Measurements from ENCODE around the gene CRIP2. TPM values are rescaled to one million over a fixed set of nuclear protein-coding genes. Genes with fewer than 3 reads are reported as not detected.
A peak's percentile ranks its signal among the peaks of the same experiment; 100 is the strongest.

Gene CRIP2
- total and polyA plus RNA-seq, 2 of the 13 experiments (the other 11 are each of a cell fraction or from before 2014, with no cell fraction given), result 31.6 to 37.9 TPM

- TF ChIP-seq MYPOP (CRISPR knock-in tag; IDR thresholded peaks at IDR 0.05), result peak; percentile 99
- TF ChIP-seq ZNF879 (CRISPR knock-in tag; IDR thresholded peaks at IDR 0.05), result no peak
- TF ChIP-seq CTCF (CRISPR knock-in tag; IDR thresholded peaks at IDR 0.05), result 0 out of 2 replicates have a peak, but pooled peaks have one; percentile 5
- TF ChIP-seq SP5 (CRISPR knock-in tag; IDR thresholded peaks at IDR 0.05; ENCODE audit: borderline replicate concordance, low read depth), result 0 out of 2 replicates have a peak, but pooled peaks have one; percentile 27
- no peak for TF ChIP-seq RELA (CRISPR knock-in tag; IDR thresholded peaks at IDR 0.05)
- no peak for TF ChIP-seq KDM3A (CRISPR knock-in tag; IDR thresholded peaks at IDR 0.05; ENCODE audit: low read depth)
- TF ChIP-seq SAP130 (CRISPR knock-in tag; IDR thresholded peaks at IDR 0.05; ENCODE audit: low read depth), result peak; percentile 28; the same call in 1 of the 2 replicates
- peak; percentile 60; the same call in 1 of the 2 replicates for TF ChIP-seq SP4 (CRISPR knock-in tag; IDR thresholded peaks at IDR 0.05)
- peak; percentile 42; the same call in 1 of the 3 replicates for TF ChIP-seq MXI1 (IDR thresholded peaks at IDR 0.05; ENCODE audit: borderline replicate concordance, low read depth, low read length)
- TF ChIP-seq MBNL3 (CRISPR knock-in tag; conservative IDR thresholded peaks at IDR 0.05), result no peak
- TF ChIP-seq ZNF629 (CRISPR knock-in tag; conservative IDR thresholded peaks at IDR 0.05), result no peak
- TF ChIP-seq RFX3 (CRISPR knock-in tag; IDR thresholded peaks at IDR 0.05), result 0 out of 2 replicates have a peak, but pooled peaks have one; percentile 31
- no peak for TF ChIP-seq ESRRA (CRISPR knock-in tag; IDR thresholded peaks at IDR 0.05; ENCODE audit: low read depth)
- no peak for TF ChIP-seq ZNF160 (CRISPR knock-in tag; IDR thresholded peaks at IDR 0.05)
- peak; percentile 5; the same call in 1 of the 2 replicates for TF ChIP-seq GABPB1 (CRISPR knock-in tag; IDR thresholded peaks at IDR 0.05)
Measured at GRCh38 chr14:105525861-105526775, 51.5 kb downstream of the CRIP2 start, which contains the start of gene TMEM121 (continued).

All from HepG2 (cell line).